22Rv1 (cell line): ENCODE results near the gene PPP1R16B.

Experiments
- CTCF ChIP-seq: fragments of 450-650 bp; IDR thresholded peaks from 2 replicates; pipeline ENCODE4 v1.5.1; 2017; ENCODE audit warnings: mild to moderate bottlenecking
- ZFX ChIP-seq: fragments of 450-650 bp; IDR thresholded peaks from 2 replicates; pipeline ENCODE4 v1.6.1; 2017; ENCODE audit warnings: antibody characterized with exemption, borderline replicate concordance

GRCh38 chr20:38941726-38942389 is 136.4 kb downstream of the PPP1R16B start:
- TF ChIP-seq CTCF = no peak
- no peak for TF ChIP-seq ZFX
